ENCODE results near the gene MGLL.

DNA sequence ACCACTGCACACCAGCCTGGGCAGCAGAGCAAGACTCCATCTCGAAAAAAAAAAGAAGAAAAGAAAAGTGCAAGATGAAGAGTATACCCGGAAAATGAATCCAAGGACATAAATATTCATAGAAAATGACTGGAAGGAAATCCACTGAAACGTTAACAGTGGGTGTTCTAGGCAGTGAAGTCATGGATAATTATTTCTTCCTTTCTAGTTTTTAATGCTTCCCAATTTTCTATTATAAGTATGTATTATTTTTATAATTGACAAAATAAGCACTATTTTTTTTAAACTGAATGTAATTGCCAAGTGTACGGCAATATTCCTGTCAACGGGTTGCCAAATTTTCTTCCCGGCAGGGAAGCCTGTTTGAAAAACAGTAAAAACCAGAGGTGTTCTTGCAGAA lies 37.4 kb upstream of the MGLL start:
- TF ChIP-seq, protein P1, sequence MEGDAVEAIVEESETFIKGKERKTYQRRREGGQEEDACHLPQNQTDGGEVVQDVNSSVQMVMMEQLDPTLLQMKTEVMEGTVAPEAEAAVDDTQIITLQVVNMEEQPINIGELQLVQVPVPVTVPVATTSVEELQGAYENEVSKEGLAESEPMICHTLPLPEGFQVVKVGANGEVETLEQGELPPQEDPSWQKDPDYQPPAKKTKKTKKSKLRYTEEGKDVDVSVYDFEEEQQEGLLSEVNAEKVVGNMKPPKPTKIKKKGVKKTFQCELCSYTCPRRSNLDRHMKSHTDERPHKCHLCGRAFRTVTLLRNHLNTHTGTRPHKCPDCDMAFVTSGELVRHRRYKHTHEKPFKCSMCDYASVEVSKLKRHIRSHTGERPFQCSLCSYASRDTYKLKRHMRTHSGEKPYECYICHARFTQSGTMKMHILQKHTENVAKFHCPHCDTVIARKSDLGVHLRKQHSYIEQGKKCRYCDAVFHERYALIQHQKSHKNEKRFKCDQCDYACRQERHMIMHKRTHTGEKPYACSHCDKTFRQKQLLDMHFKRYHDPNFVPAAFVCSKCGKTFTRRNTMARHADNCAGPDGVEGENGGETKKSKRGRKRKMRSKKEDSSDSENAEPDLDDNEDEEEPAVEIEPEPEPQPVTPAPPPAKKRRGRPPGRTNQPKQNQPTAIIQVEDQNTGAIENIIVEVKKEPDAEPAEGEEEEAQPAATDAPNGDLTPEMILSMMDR (IDR thresholded peaks at IDR 0.05; ENCODE audit: low read length): no peak
- no peak for TF ChIP-seq EZH2 (IDR thresholded peaks at IDR 0.05; ENCODE audit: borderline replicate concordance, low read length)

Data from OCI-LY1 (cell line).